Activated T-helper 1 cell treated with Interleukin-2 at 50 U/mL for 16 hours (primary cell): ENCODE measurements around the gene STEAP1.

Source experiments
- DNase-seq: peaks from one replicate; pipeline ENCODE4 v3.0.0-alpha.2; 2020; ENCODE audit warnings: low read depth

Gene STEAP1

GRCh38 chr7:90211391-90212148, 57.3 kb downstream of the STEAP1 start, which contains the start of gene STEAP2:
STEAP2 (plus strand) TSS chr7:90211740; CDS start chr7:90225083, 13,343 bp downstream.
- DNase-seq = no peak

GRCh38 chr7:90212149-90212495, 57.9 kb downstream of the STEAP1 start:
- no peak for DNase-seq

DNA sequence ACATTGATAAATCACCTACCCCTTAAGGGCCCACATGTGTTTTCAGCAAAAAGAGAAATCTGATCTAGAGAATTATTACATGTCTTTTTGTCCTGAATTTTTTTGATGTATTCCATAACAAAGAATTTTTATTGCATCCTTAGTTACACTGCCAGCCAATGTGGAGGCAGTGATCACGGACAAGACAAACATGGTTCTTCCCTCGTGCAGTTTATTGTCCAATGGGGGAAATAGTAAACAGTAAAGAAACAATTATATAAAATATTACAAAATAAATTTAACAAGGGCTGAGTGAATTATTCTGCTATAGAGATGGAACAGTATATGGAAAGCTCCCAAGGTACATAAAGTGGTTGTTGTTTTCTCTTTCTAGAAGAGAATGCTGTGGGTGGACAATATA, 59.3 kb downstream of the STEAP1 start:
- DNase-seq = no peak
